Liver (tissue), 9 donors: ENCODE measurements around the gene SLC43A3. TPM values are rescaled to one million over a fixed set of nuclear protein-coding genes. Genes with fewer than 3 reads are reported as not detected.
A peak's percentile ranks its signal among the peaks of the same experiment; 100 is the strongest.

Experiments
- DNase-seq: peaks from one replicate; pipeline ENCODE4 v3.0.0-alpha.2; 2017; ENCODE audit warnings: low spot score
- H3K27ac ChIP-seq, 2 donors: one replicate each; pipeline ENCODE4 v1.7.0; 2013; ENCODE audit warnings: inconsistent platforms in 2 of 2, low read length in 2 of 2, control low read depth in 1 of 2, low read depth in 1 of 2, mild to moderate bottlenecking in 1 of 2
- H3K27me3 ChIP-seq, 4 donors: one replicate each; pipeline versions ENCODE4 v1.6.1 to v1.7.0; 2013; ENCODE audit warnings: low read length in 3 of 4, inconsistent platforms in 1 of 4, mild to moderate bottlenecking in 1 of 4, moderate library complexity in 1 of 4; ENCODE audit not compliant: control insufficient read depth in 4 of 4, insufficient read depth in 4 of 4
- H3K36me3 ChIP-seq, 4 donors: one replicate each; pipeline versions ENCODE4 v1.6.1 to v1.7.0; 2013; ENCODE audit warnings: low read length in 3 of 4, mild to moderate bottlenecking in 3 of 4, low read depth in 1 of 4, moderate library complexity in 1 of 4; ENCODE audit not compliant: control insufficient read depth in 4 of 4, insufficient read depth in 3 of 4
- H3K4me1 ChIP-seq, 4 donors: one replicate each; pipeline versions ENCODE4 v1.6.1 to v1.7.0; 2013; ENCODE audit warnings: low read length in 3 of 4, mild to moderate bottlenecking in 3 of 4, moderate library complexity in 1 of 4; ENCODE audit not compliant: control insufficient read depth in 4 of 4, insufficient read depth in 4 of 4
- H3K4me3 ChIP-seq, 3 donors: one replicate each; pipeline versions ENCODE4 v1.6.1 to v1.7.0; 2013; ENCODE audit warnings: low read length in 3 of 3, control low read depth in 1 of 3, low read depth in 1 of 3, mild to moderate bottlenecking in 1 of 3
- H3K9ac ChIP-seq, 2 donors: one replicate each; pipeline ENCODE4 v1.7.0; 2013; ENCODE audit warnings: low read length in 2 of 2, mild to moderate bottlenecking in 2 of 2, moderate library complexity in 2 of 2, control low read depth in 1 of 2, low read depth in 1 of 2
- H3K9me3 ChIP-seq, 4 donors: one replicate each; pipeline versions ENCODE4 v1.6.1 to v1.7.0; 2013; ENCODE audit warnings: low read length in 3 of 4; ENCODE audit not compliant: control insufficient read depth in 4 of 4
- ATF3 ChIP-seq: IDR thresholded peaks from 2 replicates; pipeline ENCODE4 v1.6.1; 2016; ENCODE audit warnings: antibody characterized with exemption
- CTCF ChIP-seq: fragments of 150-350 bp; IDR thresholded peaks from 2 replicates; pipeline ENCODE4 v1.5.1; 2017; ENCODE audit warnings: improper control_type of control experiment, low read depth, low read length; ENCODE audit not compliant: missing input control
- EGR1 ChIP-seq, 2 donors: IDR thresholded peaks; 2 replicates each; pipeline ENCODE4 v1.6.1; 2016 to 2018; ENCODE audit warnings: antibody characterized with exemption in 2 of 2, low read depth in 2 of 2
- FOXA1 ChIP-seq: IDR thresholded peaks from 2 replicates; pipeline ENCODE4 v1.6.1; 2016; ENCODE audit warnings: antibody characterized with exemption
- FOXA2 ChIP-seq: IDR thresholded peaks from 2 replicates; pipeline ENCODE4 v1.6.1; 2016; ENCODE audit warnings: antibody characterized with exemption
- GABPA ChIP-seq, 2 donors: IDR thresholded peaks in 1 of 2; conservative IDR thresholded peaks in 1 of 2; 2 replicates each; pipeline ENCODE4 v1.6.1; 2016; ENCODE audit warnings: antibody characterized with exemption in 2 of 2, mild to moderate bottlenecking in 1 of 2, moderate library complexity in 1 of 2
- HNF4A ChIP-seq, 2 donors: conservative IDR thresholded peaks; 2 replicates each; pipeline ENCODE4 v1.6.1; 2016; ENCODE audit warnings: antibody characterized with exemption in 2 of 2, mild to moderate bottlenecking in 2 of 2
- HNF4G ChIP-seq: IDR thresholded peaks from 2 replicates; pipeline ENCODE4 v1.6.1; 2016; ENCODE audit warnings: antibody characterized with exemption
- NR2F2 ChIP-seq: IDR thresholded peaks from 2 replicates; pipeline ENCODE4 v1.6.1; 2016; ENCODE audit warnings: antibody characterized with exemption
- RAD21 ChIP-seq, 2 donors: IDR thresholded peaks; 2 replicates each; pipeline ENCODE4 v1.6.1; 2016; ENCODE audit warnings: antibody characterized with exemption in 2 of 2, mild to moderate bottlenecking in 2 of 2
- RXRA ChIP-seq, 2 donors: IDR thresholded peaks; 2 replicates each; pipeline ENCODE4 v1.6.1; 2017 to 2018; ENCODE audit warnings: antibody characterized with exemption in 2 of 2, mild to moderate bottlenecking in 1 of 2
- SP1 ChIP-seq: IDR thresholded peaks from 2 replicates; pipeline ENCODE4 v1.6.1; 2018; ENCODE audit warnings: antibody characterized with exemption, mild to moderate bottlenecking
- TAF1 ChIP-seq: conservative IDR thresholded peaks from 2 replicates; pipeline ENCODE4 v1.6.1; 2016; ENCODE audit warnings: antibody characterized with exemption, mild to moderate bottlenecking
- YY1 ChIP-seq: IDR thresholded peaks from 2 replicates; pipeline ENCODE4 v1.6.1; 2016; ENCODE audit warnings: antibody characterized with exemption, mild to moderate bottlenecking
- WGBS: extraction: QIAGEN DNeasy Blood & Tissue Kit; methylation state at CpG from one replicate; pipeline ENCODE4 v1.1.7; 2013; 5-methylcytosine and 5-hydroxymethylcytosine counted together
- polyA plus RNA-seq, 2 donors: library from polyadenylated mRNA; stranded (reverse) in 1 of 2; unstranded in 1 of 2; fragments of 200-250 nt in 1 of 2; fragments of >200 nt in 1 of 2; fragmentation: Nextera tagmentation in 1 of 2; extraction: Ambion mirVana in 1 of 2; gene quantifications; one replicate each; pipeline versions ENCODE4 v1.2.1 to v1.2.3, GENCODE V29; 2013 to 2015
- total RNA-seq, 2 donors: library from RNA; depleted of rRNA; stranded (reverse); fragments of >200 nt; gene quantifications; one replicate each; pipeline ENCODE4 v1.2.3, GENCODE V29; 2014
- TF ChIP-seq, protein P1 (sequence below): IDR thresholded peaks from 2 replicates; pipeline ENCODE4 v1.6.1; 2016; ENCODE audit warnings: antibody characterized with exemption, mild to moderate bottlenecking
- TF ChIP-seq, protein P2 (sequence below): IDR thresholded peaks from 2 replicates; pipeline ENCODE4 v1.6.1; 2016; ENCODE audit warnings: antibody characterized with exemption
- donor health status: healthy.
- donor health status: healthy.
- donor health status: healthy.
- donor health status: healthy.
- donor health status: healthy.

Gene SLC43A3
- total and polyA plus RNA-seq, 4 donors, result 47.2 to 152 (median 93.0) TPM

GRCh38 chr11:57428643-57429042 lies 1.7 kb upstream of the SLC43A3 start:
- Histone ChIP-seq H3K27me3 (no peaks in the 10 kb centered on the region), H3K9ac (no peak overlapping the region), H3K27ac (peak overlapping the region; percentile 92 to 99), H3K4me3 (no peak overlapping the region), H3K4me1 (peaks cover 16 to 72% (median 33%) of the 10 kb centered on the region in 4 donors), H3K9me3 (no peaks in the 10 kb centered on the region), H3K36me3 (peaks cover 0 to 6% (median 2%) of the 10 kb centered on the region in 4 donors)
- peak in 1 of 2 donors; percentile 37 for TF ChIP-seq RXRA (IDR thresholded peaks at IDR 0.05)
- TF ChIP-seq SP1, result no peak
- no peak for TF ChIP-seq NR2F2
- TF ChIP-seq EGR1 (IDR thresholded peaks at IDR 0.05; ENCODE audit: low read depth in 2 of 2), result no peak
- TF ChIP-seq, protein P1, sequence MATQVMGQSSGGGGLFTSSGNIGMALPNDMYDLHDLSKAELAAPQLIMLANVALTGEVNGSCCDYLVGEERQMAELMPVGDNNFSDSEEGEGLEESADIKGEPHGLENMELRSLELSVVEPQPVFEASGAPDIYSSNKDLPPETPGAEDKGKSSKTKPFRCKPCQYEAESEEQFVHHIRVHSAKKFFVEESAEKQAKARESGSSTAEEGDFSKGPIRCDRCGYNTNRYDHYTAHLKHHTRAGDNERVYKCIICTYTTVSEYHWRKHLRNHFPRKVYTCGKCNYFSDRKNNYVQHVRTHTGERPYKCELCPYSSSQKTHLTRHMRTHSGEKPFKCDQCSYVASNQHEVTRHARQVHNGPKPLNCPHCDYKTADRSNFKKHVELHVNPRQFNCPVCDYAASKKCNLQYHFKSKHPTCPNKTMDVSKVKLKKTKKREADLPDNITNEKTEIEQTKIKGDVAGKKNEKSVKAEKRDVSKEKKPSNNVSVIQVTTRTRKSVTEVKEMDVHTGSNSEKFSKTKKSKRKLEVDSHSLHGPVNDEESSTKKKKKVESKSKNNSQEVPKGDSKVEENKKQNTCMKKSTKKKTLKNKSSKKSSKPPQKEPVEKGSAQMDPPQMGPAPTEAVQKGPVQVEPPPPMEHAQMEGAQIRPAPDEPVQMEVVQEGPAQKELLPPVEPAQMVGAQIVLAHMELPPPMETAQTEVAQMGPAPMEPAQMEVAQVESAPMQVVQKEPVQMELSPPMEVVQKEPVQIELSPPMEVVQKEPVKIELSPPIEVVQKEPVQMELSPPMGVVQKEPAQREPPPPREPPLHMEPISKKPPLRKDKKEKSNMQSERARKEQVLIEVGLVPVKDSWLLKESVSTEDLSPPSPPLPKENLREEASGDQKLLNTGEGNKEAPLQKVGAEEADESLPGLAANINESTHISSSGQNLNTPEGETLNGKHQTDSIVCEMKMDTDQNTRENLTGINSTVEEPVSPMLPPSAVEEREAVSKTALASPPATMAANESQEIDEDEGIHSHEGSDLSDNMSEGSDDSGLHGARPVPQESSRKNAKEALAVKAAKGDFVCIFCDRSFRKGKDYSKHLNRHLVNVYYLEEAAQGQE, result no peak
- TF ChIP-seq HNF4A (conservative IDR thresholded peaks at IDR 0.05), result peak in 1 of 2 donors; percentile 29
- 56% methylated on average over 5 of the region's 5 CpGs for WGBS
- DNase-seq, result no peak

GRCh38 chr11:57427727-57428082 lies 784 bp upstream of the SLC43A3 start:
- no peak for TF ChIP-seq HNF4G
- TF ChIP-seq ATF3, result no peak
- TF ChIP-seq RAD21 (IDR thresholded peaks at IDR 0.05), result peak in 1 of 2 donors; percentile 1
- Histone ChIP-seq H3K27me3 (no peaks in the 10 kb centered on the region), H3K9ac (peak overlapping the region; percentile 15 to 24), H3K4me1 (peaks cover 16 to 70% (median 32%) of the 10 kb centered on the region in 4 donors), H3K27ac (peak overlapping the region; percentile 92 to 99), H3K4me3 (no peak overlapping the region), H3K36me3 (peaks cover 0 to 11% (median 4%) of the 10 kb centered on the region in 4 donors), H3K9me3 (no peaks in the 10 kb centered on the region)
- no peak for DNase-seq
- WGBS, result 44% methylated on average over 8 of the region's 8 CpGs

- H3K4me3 ChIP-seq, result peak overlapping the region; percentile 35 to 68 (median 65)
- peak overlapping the region; percentile 72 to 76 for H3K9ac ChIP-seq
- no peaks in the 10 kb centered on the region for H3K9me3 ChIP-seq
- no peaks in the 10 kb centered on the region for H3K27me3 ChIP-seq
- TF ChIP-seq CTCF, result no peak
- no peak for TF ChIP-seq FOXA2
- no peak for TF ChIP-seq HNF4G
- TF ChIP-seq, protein P2, sequence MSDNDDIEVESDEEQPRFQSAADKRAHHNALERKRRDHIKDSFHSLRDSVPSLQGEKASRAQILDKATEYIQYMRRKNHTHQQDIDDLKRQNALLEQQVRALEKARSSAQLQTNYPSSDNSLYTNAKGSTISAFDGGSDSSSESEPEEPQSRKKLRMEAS, result peak; percentile 66
- TF ChIP-seq GABPA (IDR thresholded peaks at IDR 0.05 in 1 of 2, conservative IDR thresholded peaks at IDR 0.05 in 1 of 2), result no peak
- peak in 1 of 2 donors; percentile 4 for TF ChIP-seq RXRA (IDR thresholded peaks at IDR 0.05)
- TF ChIP-seq FOXA1, result no peak
- TF ChIP-seq YY1, result peak; percentile 48
- no peak for TF ChIP-seq TAF1
- TF ChIP-seq EGR1 (IDR thresholded peaks at IDR 0.05; ENCODE audit: low read depth in 2 of 2), result no peak
- H3K27ac ChIP-seq, result peak overlapping the region; percentile 92 to 99
- 7% methylated on average over 16 of the region's 16 CpGs for WGBS
- peaks cover 2 to 16% (median 8%) of the 10 kb centered on the region in 4 donors for H3K36me3 ChIP-seq
- DNase-seq, result no peak
- H3K4me1 ChIP-seq, result peaks cover 12 to 74% (median 32%) of the 10 kb centered on the region in 4 donors
These were observed 437 bp downstream of the SLC43A3 start for GRCh38 chr11:57426439-57426928.
